ENCODE measurements around the gene TPCN1. TPM values are rescaled to one million over a fixed set of nuclear protein-coding genes. Genes with fewer than 3 reads are reported as not detected.

The TPCN1 gene
- total RNA-seq, 1 donor from 2014 or later: 8.4 TPM

- Mint-ChIP-seq H3K36me3 (ENCODE audit: low read depth, unreplicated experiment) (no peaks in the 10 kb centered on the region), H3K4me3 (ENCODE audit: unreplicated experiment) (no peak overlapping the region), H3K4me1 (ENCODE audit: unreplicated experiment) (peaks cover 11% of the 10 kb centered on the region), H3K9me3 (ENCODE audit: unreplicated experiment) (no peaks in the 10 kb centered on the region), H3K27ac (ENCODE audit: unreplicated experiment) (no peak overlapping the region), H3K27me3 (ENCODE audit: unreplicated experiment) (peaks cover 3% of the 10 kb centered on the region)
- DNase-seq (ENCODE audit: low spot score): no peak
- TF ChIP-seq CTCF (IDR thresholded peaks at IDR 0.05; ENCODE audit: unreplicated experiment): no peak
Observed at GRCh38 chr12:113195598-113195997, 25.7 kb upstream of the TPCN1 start.

- peaks cover 11% of the 10 kb centered on the region for H3K4me1 Mint-ChIP-seq (ENCODE audit: unreplicated experiment)
- no peak overlapping the region for H3K27ac Mint-ChIP-seq (ENCODE audit: unreplicated experiment)
- H3K27me3 Mint-ChIP-seq (ENCODE audit: unreplicated experiment): peaks cover 4% of the 10 kb centered on the region
- no peak for DNase-seq (ENCODE audit: low spot score)
- no peak overlapping the region for H3K4me3 Mint-ChIP-seq (ENCODE audit: unreplicated experiment)
- TF ChIP-seq CTCF (IDR thresholded peaks at IDR 0.05; ENCODE audit: unreplicated experiment): no peak
- H3K36me3 Mint-ChIP-seq (ENCODE audit: low read depth, unreplicated experiment): no peaks in the 10 kb centered on the region
- H3K9me3 Mint-ChIP-seq (ENCODE audit: unreplicated experiment): no peaks in the 10 kb centered on the region
Observed at GRCh38 chr12:113196582-113196981, 24.7 kb upstream of the TPCN1 start.

GRCh38 chr12:113196990-113197389 lies 24.3 kb upstream of the TPCN1 start:
- no peak overlapping the region for H3K27ac Mint-ChIP-seq (ENCODE audit: unreplicated experiment)
- peak; percentile 29 for TF ChIP-seq CTCF (IDR thresholded peaks at IDR 0.05; ENCODE audit: unreplicated experiment)
- H3K36me3 Mint-ChIP-seq (ENCODE audit: low read depth, unreplicated experiment): no peaks in the 10 kb centered on the region

GRCh38 chr12:113197518-113198077 lies 23.7 kb upstream of the TPCN1 start:
- Mint-ChIP-seq H3K36me3 (ENCODE audit: low read depth, unreplicated experiment) (no peaks in the 10 kb centered on the region), H3K27ac (ENCODE audit: unreplicated experiment) (no peak overlapping the region), H3K9me3 (ENCODE audit: unreplicated experiment) (no peaks in the 10 kb centered on the region), H3K4me3 (ENCODE audit: unreplicated experiment) (no peak overlapping the region), H3K4me1 (ENCODE audit: unreplicated experiment) (peaks cover 7% of the 10 kb centered on the region), H3K27me3 (ENCODE audit: unreplicated experiment) (peaks cover 4% of the 10 kb centered on the region)
- TF ChIP-seq CTCF (IDR thresholded peaks at IDR 0.05; ENCODE audit: unreplicated experiment): no peak
- DNase-seq (ENCODE audit: low spot score): no peak

More at GRCh38 chr12:113196990-113197389, 24.3 kb upstream of the TPCN1 start:
- Mint-ChIP-seq H3K4me3 (ENCODE audit: unreplicated experiment) (no peak overlapping the region), H3K27me3 (ENCODE audit: unreplicated experiment) (peaks cover 4% of the 10 kb centered on the region), H3K9me3 (ENCODE audit: unreplicated experiment) (no peaks in the 10 kb centered on the region), H3K4me1 (ENCODE audit: unreplicated experiment) (peaks cover 11% of the 10 kb centered on the region)
- DNase-seq (ENCODE audit: low spot score): peak; percentile 68

- Mint-ChIP-seq H3K27me3 (ENCODE audit: unreplicated experiment) (peaks cover 4% of the 10 kb centered on the region), H3K4me1 (ENCODE audit: unreplicated experiment) (peaks cover 6% of the 10 kb centered on the region), H3K27ac (ENCODE audit: unreplicated experiment) (no peak overlapping the region), H3K36me3 (ENCODE audit: low read depth, unreplicated experiment) (no peaks in the 10 kb centered on the region), H3K4me3 (ENCODE audit: unreplicated experiment) (no peak overlapping the region), H3K9me3 (ENCODE audit: unreplicated experiment) (no peaks in the 10 kb centered on the region)
- TF ChIP-seq CTCF (IDR thresholded peaks at IDR 0.05; ENCODE audit: unreplicated experiment): no peak
- DNase-seq (ENCODE audit: low spot score): no peak
Observed at GRCh38 chr12:113198296-113198695, 23.0 kb upstream of the TPCN1 start.

Data from endothelial cell (in vitro differentiated cells).